H7 (cell line): Measurements from ENCODE around the gene FAM149B1. TPM values are rescaled to one million over a fixed set of nuclear protein-coding genes. Genes with fewer than 3 reads are reported as not detected.
A peak's percentile ranks its signal among the peaks of the same experiment; 100 is the strongest.

ENCODE experiments used
- DNase-seq: peaks from one replicate; pipeline ENCODE4 v3.0.0; 2012
- H3K27me3 ChIP-seq: 2 replicates; pipeline ENCODE4 v1.6.0; 2011; ENCODE audit warnings: mild to moderate bottlenecking, low read length; ENCODE audit not compliant: control insufficient read depth, insufficient read depth
- H3K36me3 ChIP-seq: replicated peaks from 2 replicates; pipeline ENCODE4 v1.5.1; 2011; ENCODE audit warnings: low read length; ENCODE audit not compliant: control insufficient read depth, insufficient read depth
- H3K4me3 ChIP-seq: 2 replicates; pipeline ENCODE4 v1.5.1; 2011; ENCODE audit warnings: low read depth, mild to moderate bottlenecking, control low read depth, low read length, moderate library complexity; ENCODE audit not compliant: insufficient read depth
- total RNA-seq: library from RNA; depleted of rRNA; stranded (reverse); fragments of >200 nt; shearing (Covaris generic); gene quantifications from 2 replicates; pipeline ENCODE4 v1.2.3, GENCODE V29; 2014

Gene FAM149B1
- total RNA-seq, 1 experiment from 2014 or later = 14.6 TPM

DNA sequence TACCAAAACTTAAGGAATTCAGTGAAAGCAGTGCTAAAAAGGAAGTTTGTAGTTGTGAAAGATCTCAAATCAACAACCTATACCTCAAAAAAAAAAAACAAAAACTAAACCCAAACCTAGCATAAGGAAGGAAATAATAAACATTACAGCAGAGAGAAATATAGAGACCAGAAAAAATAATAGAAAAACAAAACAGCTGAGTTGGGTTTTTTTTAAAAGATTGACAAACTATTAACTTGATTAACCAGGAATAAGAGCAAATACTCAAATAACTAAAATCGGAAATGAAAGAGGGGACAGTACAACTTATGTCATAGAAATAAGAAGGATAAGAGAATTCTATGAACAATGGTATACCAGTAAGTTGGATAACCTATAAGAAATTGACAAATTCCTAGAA lies 6.8 kb upstream of the FAM149B1 start:
- DNase-seq = no peak
- peaks cover 9% of the 10 kb centered on the region for H3K36me3 ChIP-seq
- no peak overlapping the region for H3K4me3 ChIP-seq
- no peaks in the 10 kb centered on the region for H3K27me3 ChIP-seq

DNA sequence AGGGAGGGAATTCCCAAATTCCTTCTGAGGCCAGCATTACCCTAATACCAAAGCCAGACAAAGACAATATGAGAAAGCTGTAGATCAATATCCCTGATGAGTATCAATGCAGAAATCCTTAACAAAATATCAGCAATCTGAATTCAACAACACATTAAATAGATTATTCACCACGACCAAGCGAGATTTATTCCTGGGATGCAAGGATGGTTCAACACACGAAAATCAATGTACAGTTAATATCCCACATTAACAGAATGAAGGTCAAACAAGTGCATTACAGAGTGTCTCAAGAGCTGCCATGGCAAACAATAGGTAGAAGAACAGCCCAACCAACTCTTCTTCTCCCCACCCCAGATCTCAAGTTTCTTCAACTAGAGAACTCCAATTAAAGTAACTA lies 6.3 kb upstream of the FAM149B1 start:
- Histone ChIP-seq H3K4me3 (no peak overlapping the region), H3K36me3 (peaks cover 9% of the 10 kb centered on the region), H3K27me3 (no peaks in the 10 kb centered on the region)
- no peak for DNase-seq

DNA sequence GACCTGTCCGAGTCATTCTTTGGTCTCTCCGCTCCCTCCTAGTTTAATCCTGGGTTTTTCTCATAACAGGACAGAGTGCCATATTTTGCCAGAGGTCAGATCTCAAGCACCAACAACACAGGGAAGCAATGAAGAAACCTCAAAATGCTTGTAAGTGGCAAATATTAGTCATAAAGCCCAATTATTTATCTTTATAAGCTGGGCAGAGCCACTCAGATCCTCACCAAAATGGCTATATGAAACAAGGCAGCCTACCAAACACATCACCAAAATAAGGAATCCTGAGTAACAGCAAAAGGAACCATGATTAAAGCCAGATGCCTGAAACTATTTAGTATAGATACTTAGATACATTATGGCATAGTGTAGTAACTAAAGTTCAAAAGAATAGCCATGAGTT lies 4.8 kb upstream of the FAM149B1 start:
- no peak for DNase-seq
- H3K36me3 ChIP-seq = peaks cover 9% of the 10 kb centered on the region
- H3K27me3 ChIP-seq = no peaks in the 10 kb centered on the region
- H3K4me3 ChIP-seq = no peak overlapping the region

DNA sequence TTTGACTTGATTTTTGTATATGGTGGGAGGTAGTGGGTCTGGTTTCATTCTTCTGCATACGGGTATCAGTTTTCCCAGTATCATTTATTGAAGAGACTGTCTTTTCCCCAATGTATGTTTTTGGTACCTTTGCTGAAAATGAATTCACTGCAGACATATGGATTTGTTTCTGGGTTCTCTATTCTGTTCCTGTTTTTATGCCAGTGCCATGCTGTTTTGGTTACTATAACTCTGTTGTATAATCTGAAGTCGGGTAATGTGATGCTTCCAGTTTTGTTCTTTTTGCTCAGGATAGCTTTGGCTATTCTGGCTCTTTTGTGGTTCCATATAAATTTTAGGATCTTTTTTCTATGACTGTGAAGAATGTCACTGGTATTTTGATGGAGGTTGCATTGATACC lies 947 bp upstream of the FAM149B1 start:
- peaks cover 9% of the 10 kb centered on the region for H3K36me3 ChIP-seq
- no peak for DNase-seq
- no peaks in the 10 kb centered on the region for H3K27me3 ChIP-seq
- peak overlapping the region; percentile 92 for H3K4me3 ChIP-seq

DNA sequence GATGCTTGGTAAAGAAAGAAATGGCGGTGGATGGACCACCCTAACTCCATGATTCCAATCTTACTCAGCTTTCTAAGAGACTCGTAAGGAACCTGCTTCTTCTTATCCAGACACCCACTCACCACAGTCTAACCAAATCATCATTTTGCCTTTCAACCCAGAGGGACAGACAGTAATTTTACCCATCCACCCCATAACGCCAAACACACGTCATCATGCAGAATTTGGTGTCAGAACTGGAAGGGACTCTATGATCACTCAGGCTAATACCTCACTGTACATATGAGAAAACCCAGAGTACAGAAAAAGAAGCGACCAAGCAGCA lies 499 bp upstream of the FAM149B1 start:
- Histone ChIP-seq H3K4me3 (peak overlapping the region; percentile 92), H3K36me3 (peaks cover 6% of the 10 kb centered on the region), H3K27me3 (no peaks in the 10 kb centered on the region)
- no peak for DNase-seq

DNA sequence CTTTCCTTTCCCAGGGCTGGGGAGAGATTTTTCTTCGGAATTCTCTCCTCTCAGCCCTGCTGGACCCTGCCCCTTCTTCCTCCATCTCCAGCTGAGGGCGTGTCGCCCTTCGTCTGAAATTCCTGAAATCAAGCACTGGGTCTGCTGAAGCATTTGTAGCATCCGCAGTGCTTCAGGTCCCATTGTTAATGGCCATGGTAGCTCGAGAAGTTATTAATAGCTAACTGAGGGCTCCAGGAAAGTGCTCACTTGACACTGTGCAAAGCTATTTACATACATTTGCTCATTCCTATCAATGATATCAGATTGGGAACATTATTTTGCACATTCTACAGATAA lies 515 bp downstream of the FAM149B1 start:
- Histone ChIP-seq H3K4me3 (peak overlapping the region; percentile 92), H3K36me3 (peaks cover 2% of the 10 kb centered on the region), H3K27me3 (no peaks in the 10 kb centered on the region)
- DNase-seq = no peak

DNA sequence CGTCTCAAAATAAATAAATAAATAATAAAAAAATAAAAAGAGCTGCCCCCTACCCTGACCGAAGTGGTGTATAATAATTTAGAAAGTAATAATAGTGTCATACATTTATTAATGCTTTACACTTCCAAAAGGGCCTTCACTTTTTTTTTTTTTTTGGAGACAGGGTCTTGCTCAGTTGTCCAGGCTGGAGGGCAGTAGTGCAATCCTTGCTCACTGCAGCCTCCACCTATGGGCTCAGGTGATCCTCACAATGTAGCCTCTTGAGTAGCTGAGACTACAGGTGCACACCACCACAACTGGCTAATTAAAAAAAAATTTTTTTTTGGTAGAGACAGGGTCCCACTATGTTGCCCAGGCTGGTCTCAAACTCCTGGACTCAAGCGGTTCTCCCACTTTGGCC lies 1.4 kb downstream of the FAM149B1 start:
- no peaks in the 10 kb centered on the region for H3K27me3 ChIP-seq
- H3K36me3 ChIP-seq = no peaks in the 10 kb centered on the region
- no peak overlapping the region for H3K4me3 ChIP-seq
- no peak for DNase-seq

DNA sequence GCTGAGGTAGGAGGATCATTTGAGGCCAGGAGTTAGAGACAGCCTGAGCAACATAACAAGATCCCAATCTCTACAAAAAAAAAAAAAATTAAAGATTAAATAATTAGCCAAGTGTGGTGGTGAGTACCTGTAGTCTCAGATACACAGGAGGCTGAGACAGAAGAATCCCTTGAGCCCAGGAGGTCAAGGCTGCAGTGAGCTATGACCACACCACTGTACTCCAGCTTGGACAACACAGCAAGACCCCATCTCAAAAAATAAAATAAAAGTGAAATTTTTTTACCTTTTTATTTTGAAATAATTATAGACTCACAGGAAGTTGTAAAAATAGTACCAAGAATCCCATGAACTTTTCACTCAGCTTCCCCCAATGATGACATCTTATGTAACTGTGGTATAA lies 4.9 kb downstream of the FAM149B1 start:
- no peak overlapping the region for H3K4me3 ChIP-seq
- no peaks in the 10 kb centered on the region for H3K27me3 ChIP-seq
- no peaks in the 10 kb centered on the region; the same call in 1 of the 2 replicates for H3K36me3 ChIP-seq
- no peak for DNase-seq

DNA sequence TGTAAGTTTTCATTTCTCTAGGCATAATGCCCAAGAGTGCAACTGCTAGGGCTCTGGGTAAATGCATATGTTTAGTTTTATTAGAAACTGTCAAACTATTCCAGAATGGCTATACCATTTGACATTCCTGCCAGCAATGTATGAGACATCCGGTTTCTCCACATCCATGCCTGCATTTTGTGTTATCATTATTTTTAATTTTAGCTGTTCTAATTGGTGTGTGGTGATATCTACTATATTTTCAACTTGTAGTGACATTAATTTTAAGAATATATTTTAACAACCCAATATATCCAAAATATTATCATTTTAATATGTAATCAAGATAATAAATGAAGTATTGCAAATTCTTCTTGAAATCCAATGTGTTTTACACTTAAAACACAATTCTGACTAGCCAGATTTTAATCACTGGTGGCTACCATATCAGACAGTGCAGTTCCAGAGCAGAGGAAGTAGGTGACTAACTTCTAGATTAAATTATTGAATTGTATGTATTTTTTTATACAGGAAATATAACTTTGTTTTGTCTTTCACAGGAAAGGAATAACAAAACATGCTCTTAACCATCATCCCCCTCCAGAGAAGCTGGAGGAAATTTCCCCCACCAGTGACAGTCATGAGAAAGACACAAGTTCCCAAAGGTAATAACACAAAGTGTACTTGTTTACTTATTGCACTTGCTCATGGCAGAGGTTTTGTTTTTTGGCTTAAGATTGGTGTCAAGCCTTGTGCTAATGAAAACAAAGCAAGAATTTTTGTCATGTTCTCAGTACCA lies 6.4 kb downstream of the FAM149B1 start:
- no peaks in the 10 kb centered on the region; the same call in 1 of the 2 replicates for H3K36me3 ChIP-seq
- no peaks in the 10 kb centered on the region for H3K27me3 ChIP-seq
- no peak for DNase-seq

DNA sequence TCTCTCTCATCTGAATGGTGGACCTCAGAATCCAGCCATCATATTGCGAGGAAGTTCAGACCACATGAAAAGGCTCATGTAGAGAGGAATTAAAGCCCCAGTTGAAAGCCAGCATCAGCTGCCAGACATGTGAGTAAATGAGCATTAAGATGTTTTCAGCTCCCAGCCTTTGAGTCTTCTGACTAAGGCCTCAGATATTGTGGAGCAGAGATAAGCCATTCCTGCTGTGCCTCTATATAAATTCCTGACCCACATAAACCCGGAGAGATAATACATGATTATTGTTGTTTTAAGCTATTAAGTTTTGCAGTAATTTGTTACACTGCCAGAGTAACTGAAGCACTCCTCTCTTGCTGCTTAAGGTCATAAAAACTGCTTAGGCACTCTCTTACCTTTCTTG lies 14.6 kb downstream of the FAM149B1 start:
- no peak for DNase-seq
- no peaks in the 10 kb centered on the region for H3K27me3 ChIP-seq
- no peaks in the 10 kb centered on the region; the same call in 1 of the 2 replicates for H3K36me3 ChIP-seq
- H3K4me3 ChIP-seq = no peak overlapping the region

More for the DNA sequence above, 6.4 kb downstream of the FAM149B1 start:
- no peak overlapping the region for H3K4me3 ChIP-seq

DNA sequence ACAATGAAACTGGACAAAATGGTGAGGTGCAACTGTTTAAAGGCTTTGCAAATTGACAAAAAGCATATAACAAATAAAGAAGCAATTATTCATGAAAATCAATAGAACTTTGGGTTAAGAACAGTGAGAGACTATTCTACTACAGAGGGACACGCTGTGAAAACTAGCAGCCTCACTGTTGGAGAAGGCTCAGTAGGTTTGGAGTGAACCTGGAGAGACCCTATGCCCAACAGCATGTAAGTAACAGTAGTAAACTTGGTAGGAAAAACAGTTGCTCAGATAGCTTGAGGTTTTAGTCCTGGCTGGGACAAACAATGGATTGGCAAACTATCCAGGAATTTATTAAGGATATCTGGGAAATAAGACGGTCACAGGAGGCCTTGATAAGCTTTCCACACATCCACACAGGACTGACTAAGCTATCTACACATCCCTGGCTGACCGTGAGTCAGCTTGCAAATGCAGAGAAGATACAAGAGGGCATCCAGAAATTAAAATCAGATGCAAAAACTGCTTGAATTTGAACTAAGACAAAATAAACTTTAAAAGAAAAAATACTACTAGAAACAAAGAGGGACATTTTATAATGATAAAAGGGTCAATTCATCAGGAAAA lies 15.9 kb downstream of the FAM149B1 start:
- no peak for DNase-seq
- Histone ChIP-seq H3K4me3 (no peak overlapping the region), H3K27me3 (no peaks in the 10 kb centered on the region), H3K36me3 (no peaks in the 10 kb centered on the region)

DNA sequence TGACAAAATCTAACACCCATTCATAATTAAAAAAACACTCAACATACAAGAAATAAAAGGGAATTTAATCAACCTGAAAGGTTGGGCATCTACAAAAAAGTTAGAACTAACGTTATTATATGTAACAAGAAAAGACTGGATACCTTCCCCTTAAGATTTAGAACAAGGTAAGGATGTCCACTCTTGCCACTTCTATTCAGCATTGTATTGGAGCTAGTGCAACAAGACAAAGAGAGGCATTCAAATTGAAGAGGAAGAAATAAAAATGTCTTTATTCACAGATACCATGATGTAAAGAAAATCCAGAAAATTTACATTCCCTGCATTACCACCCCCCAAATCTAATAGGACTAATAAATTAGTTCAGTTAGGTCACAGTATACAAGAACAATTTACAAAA lies 18.3 kb downstream of the FAM149B1 start:
- no peak for DNase-seq
- Histone ChIP-seq H3K36me3 (no peaks in the 10 kb centered on the region), H3K4me3 (no peak overlapping the region), H3K27me3 (no peaks in the 10 kb centered on the region)

DNA sequence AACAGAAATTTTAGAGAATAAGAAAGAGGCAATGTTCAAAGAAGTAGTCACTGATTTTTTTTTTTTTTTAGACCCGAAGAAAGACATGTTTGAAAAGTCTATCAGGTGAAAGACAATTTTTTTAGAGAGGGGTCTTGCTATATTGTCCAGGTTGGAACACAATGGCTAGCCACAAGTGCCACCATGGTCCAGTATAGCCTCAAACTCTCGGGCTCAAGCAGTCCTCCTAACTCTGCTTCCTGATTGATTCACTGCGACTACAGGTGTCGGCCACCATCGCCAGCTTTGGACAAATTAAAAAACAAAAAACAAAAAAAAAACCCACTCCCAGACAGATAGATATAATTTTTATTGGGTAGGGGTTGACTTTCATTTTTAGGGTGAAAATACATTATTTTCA lies 22.3 kb downstream of the FAM149B1 start:
- no peaks in the 10 kb centered on the region for H3K36me3 ChIP-seq
- no peak for DNase-seq
- no peak overlapping the region for H3K4me3 ChIP-seq
- no peaks in the 10 kb centered on the region for H3K27me3 ChIP-seq

DNA sequence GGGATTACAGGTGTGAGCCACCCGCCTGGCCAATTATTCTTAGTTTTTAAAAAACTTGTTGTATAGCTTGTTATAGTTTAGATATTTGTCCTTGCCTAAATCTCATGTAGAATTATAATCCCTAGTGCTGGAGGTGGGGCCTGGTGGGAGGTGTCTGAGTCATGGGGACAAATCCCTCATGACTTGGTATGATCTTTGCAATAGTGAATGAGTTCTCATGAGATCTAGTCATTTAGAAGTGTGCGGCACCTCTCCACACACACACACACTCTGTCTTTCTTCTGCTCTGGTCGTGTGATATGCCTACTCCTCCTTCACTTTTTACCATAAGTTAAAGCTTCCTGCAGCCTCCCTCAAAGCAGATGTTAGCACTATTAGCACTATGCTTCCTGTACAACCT lies 37.2 kb downstream of the FAM149B1 start:
- Histone ChIP-seq H3K27me3 (no peaks in the 10 kb centered on the region), H3K36me3 (peaks cover 2% of the 10 kb centered on the region; the same call in 1 of the 2 replicates), H3K4me3 (no peak overlapping the region)
- no peak for DNase-seq

DNA sequence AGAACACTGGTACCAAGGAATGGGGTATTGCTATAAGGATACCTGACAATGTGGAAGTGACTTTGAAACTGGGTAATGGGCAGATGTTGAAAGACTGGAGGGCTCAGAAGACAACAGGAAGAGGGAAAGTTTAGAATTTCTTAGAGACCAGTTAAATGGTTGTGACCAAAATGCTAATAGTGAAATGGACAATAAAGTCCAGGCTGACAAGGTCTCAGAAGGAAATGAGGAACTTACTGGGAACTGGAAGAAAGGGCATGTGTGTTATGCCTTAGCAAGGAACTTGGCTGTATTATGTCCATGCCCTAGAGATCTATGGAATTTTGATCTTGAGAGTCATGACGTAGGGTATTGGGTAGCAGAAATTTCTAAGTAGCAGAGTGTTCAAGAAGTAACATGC lies 38.0 kb downstream of the FAM149B1 start:
- Histone ChIP-seq H3K36me3 (peaks cover 2% of the 10 kb centered on the region; the same call in 1 of the 2 replicates), H3K27me3 (no peaks in the 10 kb centered on the region), H3K4me3 (no peak overlapping the region)
- DNase-seq = no peak
